Fibroblast of mammary gland (primary cell): ENCODE data around the gene AGAP1.

Experiments
- DNase-seq: peaks from one replicate; pipeline ENCODE4 v3.0.0-alpha.2; 2010; ENCODE audit warnings: low read depth
- H3K4me3 ChIP-seq: 2 replicates; pipeline ENCODE4 v1.5.1; 2011; ENCODE audit warnings: low read depth, mild to moderate bottlenecking, low read length, moderate library complexity; ENCODE audit not compliant: control insufficient read depth
- CTCF ChIP-seq: conservative IDR thresholded peaks from 2 replicates; pipeline ENCODE4 v1.5.1; 2011; ENCODE audit warnings: low read depth, low read length, inconsistent platforms; ENCODE audit not compliant: control insufficient read depth, insufficient read depth

The AGAP1 gene

GRCh38 chr2:236014408-236015131 lies 520.7 kb downstream of the AGAP1 start:
- TF ChIP-seq CTCF = no peak
- DNase-seq = no peak
- H3K4me3 ChIP-seq = no peak overlapping the region

GRCh38 chr2:236015171-236015570 lies 521.3 kb downstream of the AGAP1 start:
- no peak for TF ChIP-seq CTCF
- H3K4me3 ChIP-seq = no peak overlapping the region
- DNase-seq = no peak

- H3K4me3 ChIP-seq = no peak overlapping the region
- no peak for DNase-seq
- TF ChIP-seq CTCF = no peak
Measured at GRCh38 chr2:236016496-236016895, 522.7 kb downstream of the AGAP1 start.

GRCh38 chr2:236017446-236017845 lies 523.6 kb downstream of the AGAP1 start:
- TF ChIP-seq CTCF = no peak
- no peak overlapping the region for H3K4me3 ChIP-seq
- DNase-seq = no peak

GRCh38 chr2:236019434-236019833 lies 525.6 kb downstream of the AGAP1 start:
- DNase-seq = no peak
- no peak overlapping the region for H3K4me3 ChIP-seq
- no peak for TF ChIP-seq CTCF

- H3K4me3 ChIP-seq = no peak overlapping the region
- no peak for TF ChIP-seq CTCF
- peak; percentile 87 for DNase-seq
Measured at GRCh38 chr2:236021499-236022057, 527.7 kb downstream of the AGAP1 start.
